ENCODE results near the gene WHAMM.
"Not testable (repeated sequence)": the region's sequence is repeated elsewhere in the genome, so short reads cannot be mapped to it uniquely, and the experiment has no call there.

Gene WHAMM, protein sequence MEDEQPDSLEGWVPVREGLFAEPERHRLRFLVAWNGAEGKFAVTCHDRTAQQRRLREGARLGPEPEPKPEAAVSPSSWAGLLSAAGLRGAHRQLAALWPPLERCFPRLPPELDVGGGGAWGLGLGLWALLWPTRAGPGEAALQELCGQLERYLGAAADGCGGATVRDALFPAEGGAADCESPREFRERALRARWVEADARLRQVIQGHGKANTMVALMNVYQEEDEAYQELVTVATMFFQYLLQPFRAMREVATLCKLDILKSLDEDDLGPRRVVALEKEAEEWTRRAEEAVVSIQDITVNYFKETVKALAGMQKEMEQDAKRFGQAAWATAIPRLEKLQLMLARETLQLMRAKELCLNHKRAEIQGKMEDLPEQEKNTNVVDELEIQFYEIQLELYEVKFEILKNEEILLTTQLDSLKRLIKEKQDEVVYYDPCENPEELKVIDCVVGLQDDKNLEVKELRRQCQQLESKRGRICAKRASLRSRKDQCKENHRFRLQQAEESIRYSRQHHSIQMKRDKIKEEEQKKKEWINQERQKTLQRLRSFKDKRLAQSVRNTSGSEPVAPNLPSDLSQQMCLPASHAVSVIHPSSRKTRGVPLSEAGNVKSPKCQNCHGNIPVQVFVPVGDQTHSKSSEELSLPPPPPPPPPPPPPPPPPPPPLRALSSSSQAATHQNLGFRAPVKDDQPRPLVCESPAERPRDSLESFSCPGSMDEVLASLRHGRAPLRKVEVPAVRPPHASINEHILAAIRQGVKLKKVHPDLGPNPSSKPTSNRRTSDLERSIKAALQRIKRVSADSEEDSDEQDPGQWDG

DNA sequence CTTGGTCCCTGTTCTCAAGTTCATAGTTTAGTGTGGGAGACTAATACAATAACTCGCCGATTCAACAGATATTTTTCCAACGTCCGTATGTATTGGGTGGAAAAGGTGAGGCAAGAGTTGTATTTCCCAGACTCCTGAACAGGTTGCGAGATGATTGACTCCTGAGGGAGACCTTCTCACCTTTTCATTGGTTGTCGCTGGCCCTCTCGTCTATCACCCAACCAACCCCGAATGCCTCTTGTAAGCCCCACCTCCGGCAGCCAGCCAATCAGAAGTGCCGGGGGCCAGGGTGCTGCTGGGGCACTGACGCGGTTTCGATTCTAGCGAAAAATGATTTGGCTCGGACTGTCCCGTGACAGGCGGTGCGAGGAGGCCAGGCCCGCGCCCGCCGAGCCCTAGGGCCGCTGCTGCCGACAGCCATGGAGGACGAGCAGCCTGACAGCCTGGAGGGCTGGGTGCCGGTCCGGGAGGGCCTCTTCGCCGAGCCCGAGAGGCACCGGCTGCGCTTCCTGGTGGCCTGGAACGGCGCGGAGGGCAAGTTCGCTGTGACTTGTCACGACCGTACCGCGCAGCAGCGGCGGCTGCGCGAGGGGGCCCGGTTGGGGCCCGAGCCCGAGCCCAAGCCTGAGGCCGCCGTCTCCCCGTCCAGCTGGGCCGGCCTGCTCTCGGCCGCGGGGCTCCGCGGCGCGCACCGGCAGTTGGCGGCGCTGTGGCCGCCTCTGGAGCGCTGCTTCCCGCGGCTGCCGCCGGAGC, at the start of gene WHAMM:
Gene WHAMM, plus strand, starts transcription at position 321 of the 753 bp plus-strand sequence. Its CDS starts 99 bp downstream, at position 420.
- peak; percentile 81 for DNase-seq

DNA sequence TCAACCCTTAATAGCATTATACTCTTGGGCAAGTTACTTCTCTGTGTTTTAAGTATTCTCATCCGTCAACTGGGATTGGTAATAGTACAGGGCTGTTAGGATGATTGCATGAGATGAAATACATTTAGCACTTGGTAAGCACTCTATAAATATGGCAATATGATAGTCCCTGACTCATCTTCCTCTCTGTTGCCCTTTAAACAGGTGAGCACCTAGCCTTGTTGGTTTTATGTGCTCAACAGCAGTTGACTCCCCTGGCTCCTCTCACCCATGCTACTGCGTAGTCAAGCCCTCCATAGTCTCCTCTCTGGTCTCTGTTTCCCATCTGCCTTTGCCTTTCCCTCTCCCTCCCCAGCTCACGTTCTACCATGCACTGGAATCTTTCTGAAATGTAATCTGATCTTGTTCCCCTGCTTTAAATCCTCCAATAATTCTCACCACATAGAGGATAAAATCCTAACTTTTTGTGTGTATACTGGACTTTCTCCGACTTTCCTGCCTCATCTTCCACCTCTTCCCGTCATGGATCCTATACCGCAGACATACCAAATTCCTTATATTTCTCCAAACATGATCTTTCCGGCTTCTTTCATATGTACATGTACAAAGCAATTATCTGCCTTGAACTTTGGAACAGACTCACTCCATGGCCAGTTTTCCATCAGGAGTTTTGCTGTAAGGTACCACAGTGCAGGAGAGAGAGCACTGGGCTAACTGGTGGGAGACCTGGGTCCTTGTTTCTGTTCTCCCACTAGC, 45.9 kb upstream of the WHAMM start:
- DNase-seq, result no peak

DNA sequence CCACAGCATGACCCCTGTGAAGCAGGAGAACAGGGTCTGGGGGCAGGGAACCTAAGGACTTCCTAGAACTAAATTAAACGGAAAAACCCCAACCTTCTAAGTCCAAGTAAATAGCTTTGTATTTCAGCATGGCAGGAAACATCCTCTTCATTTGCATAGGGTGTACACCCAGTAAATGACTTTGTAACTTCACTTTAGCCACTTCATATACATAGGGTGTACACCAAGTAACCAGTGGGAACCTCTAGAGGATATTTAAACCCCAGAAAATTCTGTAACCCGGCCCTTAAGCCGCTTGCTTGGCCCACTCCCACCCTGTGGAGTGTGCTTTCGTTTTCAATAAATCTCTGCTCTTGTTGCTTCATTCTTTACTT, 45.3 kb upstream of the WHAMM start:
- DNase-seq, result no peak

DNA sequence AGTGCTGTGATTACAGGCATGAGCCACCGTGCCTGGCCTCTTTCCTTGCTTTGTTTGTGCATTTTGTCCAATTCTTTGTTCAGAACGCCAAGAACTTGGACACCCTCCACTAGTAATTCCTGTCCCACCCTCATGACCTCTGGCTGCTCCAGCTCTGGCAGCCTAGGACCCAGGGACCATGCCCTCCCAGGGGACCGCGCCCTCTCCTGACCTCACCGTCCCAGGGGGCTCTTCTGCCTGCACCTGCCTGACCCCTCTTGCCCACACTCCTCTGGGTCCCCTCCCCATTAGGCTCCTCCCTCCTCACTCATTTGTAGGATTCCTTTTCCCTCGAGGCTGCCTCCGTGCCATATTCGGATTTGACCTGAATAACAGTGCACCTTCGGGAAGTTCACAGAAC, 44.7 kb upstream of the WHAMM start:
- DNase-seq, result no peak

DNA sequence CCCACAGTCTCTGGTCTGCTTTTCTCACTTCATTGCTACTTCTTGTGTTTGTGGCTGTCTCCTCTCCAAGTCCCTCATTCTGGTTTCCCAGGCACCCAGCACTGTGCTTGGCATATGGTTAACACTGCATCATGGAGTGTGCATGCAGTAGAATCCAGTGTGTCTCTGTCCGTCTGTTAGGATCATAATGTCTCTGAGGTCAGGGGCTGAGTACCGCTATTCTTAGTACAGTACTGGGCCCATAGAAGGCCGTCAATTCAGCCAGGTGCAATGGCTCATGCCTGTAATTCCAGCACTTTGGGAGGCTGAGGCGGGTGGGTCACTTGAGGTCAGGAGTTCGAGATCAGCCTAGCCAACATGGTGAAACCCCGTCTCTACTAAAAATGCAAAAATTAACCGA, 43.2 kb upstream of the WHAMM start:
- not testable (repeated sequence) for DNase-seq

DNA sequence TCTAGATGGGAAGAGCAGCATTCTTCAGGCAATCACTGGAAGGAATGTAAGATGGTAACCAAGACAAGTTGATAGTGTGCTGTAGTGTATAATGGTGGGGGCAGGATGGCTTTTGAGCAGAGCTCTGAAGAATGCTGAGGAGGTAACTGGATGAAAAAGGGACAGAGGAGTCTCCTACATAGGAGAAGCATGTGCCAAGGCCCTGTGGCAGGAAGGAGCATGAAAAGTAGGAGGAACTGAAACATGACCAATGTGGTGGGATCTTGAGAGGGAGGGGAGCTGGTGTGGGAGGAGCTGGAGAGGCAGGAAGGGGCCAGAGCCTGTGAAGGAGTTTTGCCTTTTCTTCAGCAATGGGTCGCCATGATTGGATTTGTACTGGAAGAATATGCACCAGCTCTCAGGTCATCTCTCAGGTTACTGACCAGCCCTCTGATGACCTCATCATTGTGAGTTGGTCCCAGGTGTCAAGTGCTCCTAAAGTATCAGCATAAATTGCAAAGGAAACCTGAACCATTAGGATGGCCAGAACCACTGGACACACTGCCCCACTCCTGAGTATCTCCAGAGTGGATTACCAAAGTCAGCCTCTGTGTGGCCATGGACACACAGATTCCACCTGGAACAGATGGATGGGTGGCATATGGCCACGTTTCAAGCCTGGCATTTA, 42.1 kb upstream of the WHAMM start:
- DNase-seq, result no peak

DNA sequence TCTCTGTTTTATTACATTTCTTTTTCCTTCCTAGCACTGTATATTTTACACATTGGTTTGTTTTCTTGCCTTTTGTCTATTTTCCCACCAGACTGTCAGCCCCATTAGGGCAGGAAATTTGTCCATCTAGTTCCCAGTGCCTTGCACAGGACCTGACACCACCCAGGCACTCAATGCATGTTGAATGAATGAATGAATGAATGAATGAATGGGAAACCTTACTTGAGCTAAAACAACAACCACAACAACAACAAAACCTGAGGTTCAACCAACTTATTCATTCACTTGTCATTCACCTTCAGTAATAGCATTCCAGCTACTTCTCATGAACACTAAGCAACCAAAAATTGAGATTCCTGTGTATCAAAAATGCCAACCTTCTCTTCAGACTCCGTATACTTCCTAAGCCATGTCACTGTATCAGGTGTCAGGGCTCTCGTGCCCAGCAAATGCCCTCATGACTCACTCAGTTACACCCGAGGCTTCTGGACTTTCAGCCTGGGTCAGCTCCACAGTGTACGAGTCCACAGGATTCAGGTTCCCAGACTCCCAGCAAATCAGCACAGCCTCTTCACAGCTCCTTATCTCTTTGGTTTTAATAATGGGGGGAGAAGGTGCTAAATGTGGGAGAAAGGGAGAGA, 40.9 kb upstream of the WHAMM start:
- DNase-seq, result no peak

DNA sequence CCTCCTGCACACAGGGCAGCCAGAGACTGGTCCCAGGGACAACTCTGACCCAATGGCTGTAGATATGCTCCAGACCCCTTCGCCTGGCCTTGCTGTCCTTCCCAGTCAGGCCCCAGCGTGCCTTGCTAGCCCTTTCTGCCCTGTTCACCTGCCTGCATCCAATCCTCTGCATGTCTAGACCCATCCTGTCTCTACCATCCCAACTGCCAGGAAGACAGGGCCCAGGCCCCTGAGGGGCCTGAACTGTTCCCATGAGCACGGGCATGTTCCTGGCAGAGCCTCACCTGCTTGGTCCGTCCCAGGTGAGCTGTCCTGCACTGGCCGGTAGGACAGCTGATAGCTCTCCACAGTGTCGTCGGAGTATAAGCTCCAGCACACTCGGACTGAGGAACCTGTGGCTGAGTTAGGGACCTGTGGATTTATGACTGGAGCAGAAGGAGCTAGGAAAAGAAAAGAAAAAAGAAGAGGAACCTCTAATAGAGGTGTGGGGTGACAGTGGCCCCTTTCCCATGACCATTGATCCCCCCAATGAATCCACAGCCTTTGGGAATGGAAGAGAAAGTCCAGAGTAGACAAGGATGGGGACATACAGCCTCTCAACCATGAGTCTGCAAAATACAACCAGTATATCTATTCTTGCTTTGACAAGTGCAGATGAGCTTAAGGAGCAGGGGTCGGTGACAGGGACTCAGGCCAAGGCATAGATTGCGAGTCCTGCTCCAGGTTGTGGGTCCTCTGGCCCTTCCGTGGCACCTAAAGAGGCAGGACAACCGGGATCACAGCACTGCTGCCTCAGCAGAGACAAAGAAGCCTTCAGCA, 37.4 kb upstream of the WHAMM start:
- DNase-seq, result no peak

DNA sequence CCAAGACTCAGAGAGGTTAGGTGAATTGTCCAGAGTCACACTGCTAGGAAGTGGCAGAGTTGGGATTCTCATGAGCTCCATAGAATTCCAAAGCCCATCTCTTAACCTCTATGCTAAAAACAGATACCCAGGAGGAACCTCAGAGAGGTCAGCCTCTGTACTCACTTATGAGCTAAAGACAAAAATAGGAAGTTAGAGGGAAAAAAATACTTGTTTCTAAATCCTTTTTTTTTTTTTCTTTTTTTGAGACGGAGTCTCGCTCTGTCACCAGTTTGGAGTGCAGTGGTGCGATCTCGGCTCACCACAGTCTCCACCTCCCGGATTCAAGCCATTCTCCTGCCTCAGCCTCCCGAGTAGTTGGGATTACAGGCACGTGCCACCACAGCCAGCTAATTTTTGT, 34.9 kb upstream of the WHAMM start:
- no peak for DNase-seq

DNA sequence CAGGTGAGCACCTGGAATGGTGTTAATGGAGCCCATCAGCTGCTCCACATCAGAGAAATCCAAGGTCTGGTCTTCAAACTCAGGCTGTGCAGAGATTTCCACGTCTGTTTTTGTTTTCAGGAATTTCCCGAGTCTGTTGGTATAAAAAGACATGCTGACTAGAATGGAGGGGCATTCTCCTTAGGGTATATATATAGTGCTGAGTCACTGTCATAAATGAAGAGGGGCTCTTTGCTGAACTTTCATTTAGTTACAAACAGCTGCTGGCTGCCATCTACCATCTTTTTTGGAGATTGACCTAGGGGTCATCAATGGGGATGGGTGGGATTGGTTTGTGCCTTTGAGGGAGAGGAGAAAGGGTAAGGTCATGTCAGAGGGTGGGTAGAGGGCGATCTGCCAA, 30.7 kb upstream of the WHAMM start:
- no peak for DNase-seq

DNA sequence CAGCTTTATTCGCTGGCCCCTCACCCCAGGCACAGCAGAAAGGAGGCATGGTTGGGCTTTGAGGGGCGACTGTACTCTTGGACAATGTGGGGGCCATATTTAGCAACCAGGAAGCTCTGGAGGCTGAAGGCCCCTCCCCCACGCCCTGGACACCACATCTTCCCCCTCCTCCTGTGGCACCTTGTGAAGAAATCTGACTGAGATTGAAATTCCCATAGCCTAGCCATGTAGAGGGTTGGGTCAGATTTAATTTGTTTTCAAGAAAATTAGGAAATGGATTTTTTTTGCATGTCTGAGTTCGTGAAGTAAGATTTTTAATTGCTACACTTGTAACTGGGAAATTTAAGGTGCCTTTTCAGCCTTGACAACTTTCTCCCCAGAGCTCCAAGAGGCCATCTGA, 28.1 kb upstream of the WHAMM start:
- no peak for DNase-seq

DNA sequence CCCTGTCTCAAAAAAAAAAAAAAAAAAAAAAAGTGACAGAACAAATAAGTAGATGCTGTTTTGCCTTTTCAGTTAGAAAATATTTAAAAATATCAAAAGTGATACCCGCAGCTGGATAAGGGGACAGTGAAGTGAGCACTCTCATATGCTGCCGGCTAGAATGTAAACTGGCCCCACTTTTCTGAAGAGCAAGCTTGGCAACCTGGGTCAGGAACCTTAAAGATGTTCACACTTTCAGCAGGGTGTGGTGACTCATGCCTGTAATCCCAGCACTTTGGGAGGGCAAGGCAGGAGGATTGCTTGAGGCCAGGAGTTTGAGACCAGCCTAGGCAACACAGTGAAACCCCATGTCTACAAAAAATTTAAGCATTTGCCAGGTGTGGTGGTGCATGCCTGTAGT, 20.9 kb upstream of the WHAMM start:
- DNase-seq, result no peak

DNA sequence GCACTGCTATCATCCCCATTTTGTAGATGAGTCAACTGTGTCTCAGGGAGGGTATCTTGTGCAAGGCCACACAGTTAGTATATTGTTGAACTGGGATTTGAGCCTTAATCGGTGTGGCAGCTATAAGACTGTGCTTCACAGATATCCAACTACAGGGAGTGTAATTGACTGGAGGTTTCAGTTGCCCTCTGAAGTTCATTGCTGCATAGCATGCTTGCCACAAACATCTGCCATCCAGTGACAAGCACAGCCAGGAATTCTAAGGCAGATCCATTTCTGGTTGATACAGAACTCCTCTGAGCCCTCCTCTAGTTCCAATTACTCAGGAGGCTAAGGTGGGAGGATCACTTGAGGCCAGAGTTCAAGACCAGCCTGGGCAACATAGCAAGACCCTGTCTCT, 19.9 kb upstream of the WHAMM start:
- DNase-seq, result no peak

DNA sequence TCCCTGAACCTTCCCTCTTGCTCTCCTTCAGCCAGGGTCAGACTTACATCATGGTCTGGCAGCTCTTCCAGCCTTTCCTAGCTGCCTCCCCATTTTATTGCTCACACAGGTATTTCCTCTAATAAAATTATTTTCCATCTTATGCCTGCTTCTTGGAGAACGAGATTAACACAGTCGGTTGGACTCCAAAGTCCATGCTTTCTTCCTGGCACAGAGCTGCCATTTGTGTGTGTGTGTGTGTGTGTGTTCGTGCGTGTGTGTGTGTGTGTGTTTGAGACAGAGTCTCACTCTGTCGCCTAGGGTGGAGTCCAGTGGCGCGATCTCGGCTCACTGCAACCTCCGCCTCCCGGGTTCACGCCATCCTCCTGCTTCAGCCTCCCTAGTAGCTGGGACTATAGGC, 19.1 kb upstream of the WHAMM start:
- no peak for DNase-seq

DNA sequence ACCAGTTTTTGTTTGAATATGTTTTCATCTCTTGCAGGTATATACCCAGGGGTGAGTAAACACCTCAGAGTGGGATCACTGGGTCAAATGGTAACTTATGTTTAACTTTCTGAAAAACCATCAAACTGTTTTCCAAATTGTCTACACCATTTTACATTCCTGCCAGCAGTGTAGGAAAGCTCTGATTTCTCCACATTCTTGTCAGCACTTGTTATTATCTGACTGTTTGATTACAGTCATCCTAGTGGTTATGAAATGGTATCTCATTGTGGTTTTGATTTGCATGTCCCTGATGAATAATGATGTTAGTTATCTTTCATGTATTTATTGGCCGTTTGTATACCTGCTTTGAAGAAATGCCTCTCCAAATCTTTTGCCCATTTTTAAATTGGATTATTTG, 17.4 kb upstream of the WHAMM start:
- no peak for DNase-seq

DNA sequence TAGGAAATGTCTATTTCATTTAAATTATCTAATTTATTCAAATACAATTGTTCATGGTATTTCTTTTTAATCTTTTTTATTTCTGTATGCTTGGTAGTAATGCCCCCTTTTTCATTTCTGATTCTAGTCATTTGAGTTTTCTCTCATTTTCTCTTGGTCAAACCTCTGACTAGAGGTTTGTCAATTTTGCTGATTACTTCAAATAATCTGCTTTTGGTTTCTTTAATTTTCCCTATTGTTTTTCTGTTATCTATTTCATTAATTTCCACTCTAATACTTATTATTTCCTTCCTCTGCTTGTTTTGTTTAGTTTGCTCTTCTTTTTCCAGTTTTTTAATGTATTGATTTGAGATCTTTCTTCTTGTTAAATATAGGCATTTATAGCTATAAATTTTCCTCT, 15.7 kb upstream of the WHAMM start:
- no peak for DNase-seq

DNA sequence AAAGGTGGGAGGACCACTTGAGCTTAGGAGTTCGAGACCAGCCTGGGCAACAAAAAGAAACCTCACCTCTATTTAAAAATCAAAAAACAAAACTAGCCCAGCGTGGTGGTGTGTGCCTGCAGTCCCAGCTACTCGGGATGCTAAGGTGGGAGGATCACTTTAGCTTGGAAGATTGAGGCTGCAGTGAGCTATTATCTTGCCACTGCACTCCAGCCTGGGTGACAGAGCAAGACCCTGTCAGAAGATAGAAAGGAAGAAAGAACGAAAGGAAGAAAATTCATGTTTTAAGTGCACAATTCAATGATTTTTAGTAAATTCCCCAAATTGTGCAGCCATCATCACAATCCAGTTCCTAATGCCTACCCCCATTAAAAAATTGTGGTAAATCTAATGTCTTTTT, 11.3 kb upstream of the WHAMM start:
- DNase-seq, result no peak

DNA sequence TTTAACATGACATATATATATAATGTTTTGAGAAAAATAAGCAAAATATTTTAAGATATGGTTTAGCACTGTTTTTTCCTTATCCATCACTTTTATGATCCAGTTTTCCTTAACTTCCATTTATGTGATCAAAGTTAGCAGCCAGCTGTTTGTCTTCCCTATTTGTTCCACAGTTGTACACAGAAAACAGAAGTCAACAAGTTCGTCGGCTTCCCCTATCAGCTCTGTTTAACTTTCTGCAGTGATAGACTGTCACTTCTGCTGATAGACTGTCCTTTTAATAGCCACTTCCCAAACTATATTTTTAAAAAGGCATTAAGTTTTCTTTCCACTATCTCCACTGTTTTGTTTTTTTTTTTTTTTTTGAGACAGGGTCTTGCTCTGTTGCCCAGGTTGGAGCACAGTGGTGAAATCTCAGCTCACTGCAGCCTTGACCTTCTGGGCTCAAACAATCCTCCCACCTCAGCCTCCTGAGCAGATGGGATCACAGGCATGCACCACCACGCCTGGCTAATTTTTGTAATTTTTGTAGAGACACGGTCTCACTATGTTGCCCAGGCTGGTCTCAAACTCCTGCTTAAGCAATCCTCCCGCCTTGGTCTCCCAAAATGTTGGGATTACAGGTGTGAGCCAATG, 10.8 kb upstream of the WHAMM start:
- DNase-seq, result no peak

DNA sequence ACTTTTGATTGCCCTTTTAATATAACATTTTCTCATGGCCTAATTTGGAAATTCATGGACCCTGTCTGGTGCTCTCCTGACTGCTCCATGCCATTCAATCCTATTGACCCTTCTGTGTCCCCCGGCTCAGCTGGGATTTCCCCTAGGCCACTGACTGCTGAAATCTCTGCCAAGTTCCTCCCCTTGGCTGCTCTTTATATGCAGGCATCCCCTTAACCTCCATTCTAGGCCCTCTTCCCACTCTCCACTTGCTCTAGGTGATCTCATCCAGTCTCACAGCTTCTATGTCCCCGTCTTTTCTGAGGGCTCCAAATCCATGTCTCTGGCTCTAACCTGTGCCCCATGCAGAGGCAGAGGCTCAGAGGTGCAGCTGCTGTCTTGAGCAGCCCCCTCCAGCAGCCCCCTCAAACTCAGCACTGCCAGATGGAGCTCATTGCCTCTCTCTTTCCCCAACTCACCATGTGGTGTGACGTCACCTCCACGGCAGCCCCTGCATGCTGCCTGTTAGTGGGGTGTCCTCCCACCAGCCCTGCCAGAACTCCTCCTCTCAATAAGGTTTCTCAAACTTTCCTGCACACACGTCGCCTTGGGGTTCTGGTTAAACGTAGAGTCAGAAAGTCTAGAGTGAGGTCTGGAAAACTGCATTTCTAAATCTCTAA, 10.1 kb upstream of the WHAMM start:
- no peak for DNase-seq

DNA sequence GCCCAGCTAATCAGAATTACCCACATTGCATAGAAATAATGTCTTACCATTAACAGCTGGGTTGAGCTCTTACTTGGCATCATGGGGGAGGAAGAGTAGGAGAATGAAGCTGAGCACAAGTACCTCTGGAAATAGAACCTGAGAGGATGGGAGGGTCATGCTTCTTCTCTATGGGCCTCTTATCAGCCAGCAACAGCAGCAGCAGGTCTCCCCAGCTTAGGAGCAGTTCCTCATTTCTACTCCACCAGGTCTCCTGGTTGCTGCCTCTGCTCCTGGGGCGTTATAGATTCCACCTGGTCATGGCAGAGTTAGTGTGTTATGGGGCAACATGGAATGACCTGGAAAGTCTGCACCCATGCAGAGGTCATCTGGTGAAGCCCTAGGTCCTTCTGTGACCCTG, 6.9 kb upstream of the WHAMM start:
- DNase-seq, result no peak
